ENCODE data around the gene PXK. TPM values are rescaled to one million over a fixed set of nuclear protein-coding genes. Genes with fewer than 3 reads are reported as not detected.
A peak's percentile ranks its signal among the peaks of the same experiment; 100 is the strongest.

Gene PXK
- total RNA-seq, 1 donor from 2014 or later, result 13.3 TPM

GRCh38 chr3:58340594-58341244, 8.0 kb downstream of the PXK start:
- intact Hi-C loops (cut with DNase I), result no loop called here
- no peak for DNase-seq (ENCODE audit: missing footprints)
- no peak for ATAC-seq

GRCh38 chr3:58341376-58341775, 8.7 kb downstream of the PXK start:
- DNase-seq (ENCODE audit: missing footprints), result no peak
- intact Hi-C loops (cut with DNase I), result no loop called here
- ATAC-seq, result no peak

- no peak for ATAC-seq
- no peak for DNase-seq (ENCODE audit: missing footprints)
- intact Hi-C loops (cut with DNase I), result no loop called here
Measured at GRCh38 chr3:58342676-58343075, 10.0 kb downstream of the PXK start.

- DNase-seq (ENCODE audit: missing footprints) (no peak), ATAC-seq (no peak)
- intact Hi-C loops (cut with DNase I), result no loop called here
Measured at GRCh38 chr3:58345457-58345856, 12.8 kb downstream of the PXK start.

- intact Hi-C loops (cut with DNase I), result no loop called here
- ATAC-seq (no peak), DNase-seq (ENCODE audit: missing footprints) (no peak)
Measured at GRCh38 chr3:58346368-58346767, 13.7 kb downstream of the PXK start.

- ATAC-seq (no peak), DNase-seq (ENCODE audit: missing footprints) (no peak)
- intact Hi-C loops (cut with DNase I), result no loop called here
Measured at GRCh38 chr3:58347984-58348383, 15.3 kb downstream of the PXK start.

- DNase-seq (ENCODE audit: missing footprints) (no peak), ATAC-seq (peak; percentile 5)
- intact Hi-C loops (cut with DNase I), result no loop called here
Measured at GRCh38 chr3:58349792-58350626, 17.3 kb downstream of the PXK start.

GRCh38 chr3:58350627-58351013, 17.9 kb downstream of the PXK start:
- intact Hi-C loops (cut with DNase I), result no loop called here
- no peak for DNase-seq (ENCODE audit: missing footprints)
- peak; percentile 31 for ATAC-seq

GRCh38 chr3:58351920-58352319, 19.2 kb downstream of the PXK start:
- intact Hi-C loops (cut with DNase I), result no loop called here
- DNase-seq (ENCODE audit: missing footprints) (no peak), ATAC-seq (no peak)

- ATAC-seq (no peak), DNase-seq (ENCODE audit: missing footprints) (no peak)
- intact Hi-C loops (cut with DNase I), result no loop called here
Measured at GRCh38 chr3:58352626-58353025, 19.9 kb downstream of the PXK start.

GRCh38 chr3:58353722-58354553, 21.2 kb downstream of the PXK start:
- no peak for ATAC-seq

GRCh38 chr3:58355179-58355578, 22.5 kb downstream of the PXK start:
- ATAC-seq, result no peak
- DNase-seq (ENCODE audit: missing footprints), result no peak
- intact Hi-C loops (cut with DNase I), result no loop called here

More at GRCh38 chr3:58353722-58354553, 21.2 kb downstream of the PXK start:
- DNase-seq (ENCODE audit: missing footprints), result no peak
- intact Hi-C loops (cut with DNase I), result no loop called here

- ATAC-seq (no peak), DNase-seq (ENCODE audit: missing footprints) (no peak)
Measured at GRCh38 chr3:58356054-58356453, 23.4 kb downstream of the PXK start.

GRCh38 chr3:58357402-58357801, 24.7 kb downstream of the PXK start:
- intact Hi-C loops (cut with DNase I), result no loop called here
- no peak for DNase-seq (ENCODE audit: missing footprints)
- no peak for ATAC-seq

More at GRCh38 chr3:58356054-58356453, 23.4 kb downstream of the PXK start:
- intact Hi-C loops (cut with DNase I), result no loop called here

GRCh38 chr3:58358092-58358491, 25.4 kb downstream of the PXK start:
- intact Hi-C loops (cut with DNase I), result no loop called here
- DNase-seq (ENCODE audit: missing footprints), result no peak
- no peak for ATAC-seq

- DNase-seq (ENCODE audit: missing footprints) (no peak), ATAC-seq (no peak)
- intact Hi-C loops (cut with DNase I), result no loop called here
Measured at GRCh38 chr3:58358808-58359207, 26.1 kb downstream of the PXK start.

- no peak for DNase-seq (ENCODE audit: missing footprints)
- no peak for ATAC-seq
- intact Hi-C loops (cut with DNase I), result no loop called here
Measured at GRCh38 chr3:58359621-58360020, 26.9 kb downstream of the PXK start.

GRCh38 chr3:58361866-58362265, 29.2 kb downstream of the PXK start:
- DNase-seq (ENCODE audit: missing footprints) (no peak), ATAC-seq (no peak)
- intact Hi-C loops (cut with DNase I), result no loop called here

GRCh38 chr3:58366699-58367098, 34.0 kb downstream of the PXK start:
- ATAC-seq, result no peak
- intact Hi-C loops (cut with DNase I), result no loop called here
- DNase-seq (ENCODE audit: missing footprints), result no peak

- intact Hi-C loops (cut with DNase I), result no loop called here
- ATAC-seq, result no peak
- no peak for DNase-seq (ENCODE audit: missing footprints)
Measured at GRCh38 chr3:58369038-58369437, 36.3 kb downstream of the PXK start.
